Hematopoietic multipotent progenitor cell treated with erythropoietin and hydrocortisone succinate and interleukin-3 and kit ligand, for 15 days (in vitro differentiated cells): ENCODE results near the gene DNAJC11.
"Not testable (repeated sequence)": the region's sequence is repeated elsewhere in the genome, so short reads cannot be mapped to it uniquely, and the experiment has no call there.

Source experiments
- DNase-seq: peaks from one replicate; pipeline ENCODE4 v3.0.0-alpha.2; 2015; ENCODE audit warnings: low spot score

The DNAJC11 gene

DNA sequence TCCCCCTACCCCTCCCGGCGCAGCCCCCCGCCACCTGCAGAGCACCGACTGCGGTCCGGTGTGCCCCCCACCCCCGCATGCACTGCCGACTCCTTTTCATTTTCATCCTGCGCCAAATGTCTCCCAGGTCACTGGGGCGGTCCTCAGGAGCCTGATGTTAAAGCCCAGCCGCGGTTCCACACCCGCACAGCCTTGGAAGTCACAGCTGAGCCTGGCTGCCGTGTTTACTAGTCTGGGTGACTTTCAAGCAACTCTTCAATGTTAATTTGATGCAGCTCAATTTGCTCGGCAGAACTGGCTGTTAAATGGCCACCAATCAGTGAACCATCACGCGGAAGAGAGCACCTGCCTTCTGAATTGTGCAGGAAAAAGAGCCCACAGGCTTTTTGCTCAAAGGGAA is 49.7 kb downstream of the DNAJC11 start:
- DNase-seq = no peak

DNA sequence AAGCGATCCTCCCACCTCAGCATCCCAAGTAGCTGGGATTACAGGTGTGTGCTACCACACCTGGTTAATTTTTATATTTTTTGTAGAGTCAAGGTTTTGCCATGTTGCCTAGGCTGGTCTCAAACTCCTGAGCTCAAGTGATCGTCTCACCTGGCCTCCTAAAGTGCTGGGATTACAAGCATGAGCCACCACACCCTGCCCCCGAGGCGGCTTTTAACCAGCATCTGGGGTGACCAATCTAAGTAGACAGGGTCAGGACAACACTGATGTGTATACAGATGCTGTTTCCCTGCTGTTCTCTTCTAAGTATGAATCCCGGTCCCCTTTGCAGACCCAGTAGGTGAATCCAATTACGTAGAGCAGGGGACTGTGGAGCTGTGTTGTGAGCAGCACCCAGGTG is 53.1 kb downstream of the DNAJC11 start:
- no peak for DNase-seq

DNA sequence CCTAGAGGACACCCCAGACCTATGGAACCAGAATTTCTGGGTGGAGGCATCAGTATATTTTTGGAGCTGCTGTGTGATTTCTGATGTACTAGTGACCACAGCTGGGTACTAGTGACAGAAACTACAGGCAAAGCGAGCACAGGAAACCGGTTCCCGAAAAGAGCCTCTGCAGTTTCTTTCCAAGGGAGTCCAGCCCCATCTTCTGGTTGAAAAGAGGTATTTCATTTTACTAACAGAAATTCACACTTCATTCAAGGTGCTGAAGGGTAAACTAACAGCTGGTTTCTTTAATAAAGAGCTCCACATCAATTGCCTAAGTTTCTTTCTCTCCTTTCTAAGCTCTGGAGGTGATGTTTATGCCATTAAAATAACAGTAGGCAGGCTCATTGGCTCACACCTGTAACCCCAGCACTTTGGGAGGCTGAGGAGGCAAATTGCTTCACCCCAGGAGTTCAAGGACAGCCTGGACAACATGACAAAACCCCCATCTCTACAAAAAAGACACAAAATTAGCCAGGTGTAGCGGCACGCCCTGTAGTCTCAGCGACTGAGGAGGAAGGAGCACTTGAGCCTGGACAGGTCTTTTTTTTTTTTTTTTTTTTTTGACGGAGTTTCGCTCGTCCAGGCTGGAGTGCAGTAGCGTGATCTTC is 55.0 kb downstream of the DNAJC11 start:
- DNase-seq = peak; percentile 76

DNA sequence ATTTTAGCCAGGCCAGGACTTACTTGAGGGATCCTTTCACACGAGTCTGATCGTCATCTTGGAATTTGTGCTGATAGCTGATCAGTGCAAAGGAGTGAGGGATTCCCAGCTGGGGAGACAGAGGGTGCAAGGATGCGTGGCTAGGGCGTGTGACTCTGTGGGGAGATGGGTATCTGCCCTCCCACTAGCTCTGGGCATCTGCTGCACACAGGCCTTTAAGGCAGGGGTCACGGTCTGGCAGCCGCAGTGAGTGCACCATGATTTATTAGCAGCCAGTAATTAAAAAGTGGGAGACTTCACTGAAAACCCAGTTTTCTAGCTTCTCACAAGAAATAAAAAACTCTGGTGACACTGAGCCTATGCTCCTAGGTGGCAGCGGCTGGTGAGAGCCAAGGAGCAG is 56.6 kb downstream of the DNAJC11 start:
- no peak for DNase-seq

DNA sequence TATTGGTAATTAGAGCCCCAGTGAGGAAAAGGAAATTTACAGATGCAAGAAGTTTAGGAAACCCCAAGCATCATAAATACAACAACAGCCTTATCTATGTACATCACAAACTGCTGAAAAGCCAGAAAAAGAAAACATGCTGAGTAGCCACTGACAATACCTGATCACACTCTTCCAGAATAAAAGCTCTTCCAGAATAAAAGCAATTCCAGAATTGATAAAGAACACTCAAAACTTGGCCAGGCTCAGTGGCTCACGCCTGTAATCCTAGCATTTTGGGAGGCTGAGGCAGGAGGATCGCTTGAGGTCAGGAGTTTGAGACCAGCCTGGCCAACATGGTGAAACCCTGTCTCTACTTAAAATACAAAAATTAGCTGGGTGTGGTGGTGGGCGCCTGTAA is 60.7 kb downstream of the DNAJC11 start:
- DNase-seq = not testable (repeated sequence)

DNA sequence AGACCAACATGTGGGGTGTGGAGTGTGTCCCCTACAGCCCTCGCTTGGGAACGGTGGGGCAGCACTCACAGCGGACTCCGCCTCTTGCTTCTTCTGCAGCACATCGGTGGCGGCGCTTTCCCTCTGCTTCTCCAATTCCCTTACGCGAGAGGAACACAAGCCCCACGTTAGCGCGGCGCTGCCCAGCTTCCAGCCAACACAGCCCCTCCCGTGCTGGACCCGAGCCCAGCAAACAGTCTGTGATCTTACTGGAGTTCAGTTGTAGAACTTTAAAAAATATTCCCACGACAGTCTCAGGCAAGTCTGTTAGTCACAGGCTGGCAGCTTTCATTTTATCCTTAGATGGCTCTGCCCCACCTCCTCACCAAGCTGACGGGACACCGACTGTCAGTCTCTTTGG is 63.4 kb downstream of the DNAJC11 start:
- no peak for DNase-seq

DNA sequence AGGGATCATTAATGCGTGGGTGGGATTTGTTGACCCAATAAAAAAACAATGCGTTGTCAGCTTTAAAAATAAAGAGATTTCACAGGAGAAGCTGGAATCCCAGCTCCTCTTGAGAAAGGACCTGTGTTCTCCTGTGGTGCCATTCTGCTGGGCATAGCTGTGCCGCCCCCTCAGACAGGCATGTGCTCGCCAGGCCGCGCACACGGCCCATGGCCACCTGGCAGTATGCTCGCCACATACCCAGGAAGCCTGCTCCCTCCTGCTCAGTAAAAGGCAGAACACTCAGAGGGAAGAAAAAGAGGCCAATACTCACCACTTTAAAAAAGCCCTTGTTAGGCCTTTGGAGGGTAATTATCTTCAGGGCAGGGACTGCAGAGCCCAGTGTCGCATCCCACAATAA is 63.8 kb downstream of the DNAJC11 start:
- DNase-seq = no peak

DNA sequence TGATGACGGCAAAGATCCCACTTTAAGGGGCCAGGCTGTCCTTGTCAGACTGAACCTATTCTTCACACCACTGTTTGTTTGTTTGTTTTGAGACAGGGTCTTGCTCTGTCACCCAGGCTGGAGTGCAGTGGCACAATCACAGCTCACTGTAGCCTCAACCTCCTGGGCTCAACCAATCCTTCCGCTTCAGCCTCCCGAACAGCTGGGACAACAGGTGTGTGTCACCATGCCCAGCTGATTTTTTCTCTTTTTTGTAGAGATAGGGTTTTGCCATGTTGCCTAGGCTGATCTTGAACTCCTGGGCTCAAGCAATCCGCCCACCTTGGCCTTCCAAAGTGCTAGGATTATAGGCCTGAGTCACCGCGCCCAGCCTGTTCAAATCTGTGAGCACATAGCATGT is 64.8 kb downstream of the DNAJC11 start:
- DNase-seq = not testable (repeated sequence)

DNA sequence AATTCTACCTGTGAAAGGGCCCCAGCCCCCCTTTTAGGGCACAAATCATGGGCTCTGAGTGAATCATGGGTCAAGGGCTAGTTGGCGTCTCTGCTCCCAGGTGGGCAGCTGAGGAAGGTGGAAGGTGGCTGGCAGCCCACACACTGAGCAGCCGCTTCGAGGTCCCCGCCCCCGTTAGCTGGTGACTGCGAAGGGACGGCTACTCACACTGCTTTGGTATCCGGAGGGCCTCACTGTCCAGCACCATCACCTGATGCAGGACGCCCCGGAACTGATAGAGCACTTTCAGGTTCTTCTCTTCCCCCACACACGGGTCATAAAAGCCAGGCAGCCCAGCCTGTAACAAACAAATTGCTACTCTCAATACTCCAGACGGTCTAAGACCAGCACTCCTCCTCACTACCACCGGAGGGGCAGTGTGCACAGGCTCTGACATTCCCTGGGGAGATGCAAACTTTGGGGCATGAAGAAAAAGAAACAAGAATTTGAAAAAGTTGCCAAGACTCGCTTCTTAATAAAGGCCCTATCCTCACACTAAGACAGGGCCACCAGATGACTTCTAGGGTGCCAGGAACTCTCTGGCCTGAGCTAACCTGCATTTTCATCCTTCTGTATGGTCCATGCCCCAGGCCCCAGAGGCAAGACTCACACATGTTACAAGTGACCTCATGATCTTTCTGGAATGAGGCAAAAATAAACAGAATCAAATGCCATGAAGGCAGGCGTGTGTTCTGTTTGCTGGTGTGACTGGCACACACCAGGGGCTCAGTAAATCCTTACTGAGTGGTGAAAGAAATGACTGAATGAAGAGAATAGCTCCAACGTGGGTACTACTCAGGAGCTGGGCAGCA is 65.5 kb downstream of the DNAJC11 start:
- no peak for DNase-seq

DNA sequence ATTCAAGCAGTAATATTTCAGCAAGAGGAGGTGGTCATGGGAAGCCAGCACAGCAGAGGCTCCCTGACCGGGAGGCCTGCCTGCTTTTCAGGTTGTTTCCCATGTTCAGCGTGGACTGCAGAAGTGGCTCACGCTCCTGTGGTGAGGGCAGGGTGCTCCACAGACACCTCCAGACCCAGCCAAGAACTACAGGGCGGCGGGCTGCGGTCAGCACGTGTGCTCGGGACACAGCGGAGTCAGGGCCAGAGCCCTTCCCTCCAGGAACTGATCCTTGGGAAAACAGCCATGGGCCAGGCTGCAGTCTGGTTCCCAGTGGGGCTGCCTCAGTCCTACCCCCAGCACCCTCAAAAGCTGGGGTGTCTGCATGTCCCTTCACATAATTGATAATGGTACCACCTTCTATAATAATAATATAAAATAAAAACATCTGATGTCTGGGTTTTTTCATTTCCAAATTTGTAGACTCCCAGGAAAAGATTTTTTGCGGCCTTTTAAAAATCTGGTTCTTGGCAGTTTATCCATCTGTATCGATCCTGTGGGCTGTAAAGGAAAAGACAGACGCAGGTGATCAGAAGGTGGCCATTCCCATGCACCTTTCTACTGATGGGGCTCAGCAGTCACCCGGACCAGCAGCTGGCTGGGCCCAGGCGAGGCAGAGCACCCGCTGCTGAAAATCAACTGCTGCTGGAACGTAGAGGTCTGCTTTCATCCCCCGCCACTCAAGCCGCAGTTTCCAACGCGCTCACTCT is 66.3 kb downstream of the DNAJC11 start:
- no peak for DNase-seq

DNA sequence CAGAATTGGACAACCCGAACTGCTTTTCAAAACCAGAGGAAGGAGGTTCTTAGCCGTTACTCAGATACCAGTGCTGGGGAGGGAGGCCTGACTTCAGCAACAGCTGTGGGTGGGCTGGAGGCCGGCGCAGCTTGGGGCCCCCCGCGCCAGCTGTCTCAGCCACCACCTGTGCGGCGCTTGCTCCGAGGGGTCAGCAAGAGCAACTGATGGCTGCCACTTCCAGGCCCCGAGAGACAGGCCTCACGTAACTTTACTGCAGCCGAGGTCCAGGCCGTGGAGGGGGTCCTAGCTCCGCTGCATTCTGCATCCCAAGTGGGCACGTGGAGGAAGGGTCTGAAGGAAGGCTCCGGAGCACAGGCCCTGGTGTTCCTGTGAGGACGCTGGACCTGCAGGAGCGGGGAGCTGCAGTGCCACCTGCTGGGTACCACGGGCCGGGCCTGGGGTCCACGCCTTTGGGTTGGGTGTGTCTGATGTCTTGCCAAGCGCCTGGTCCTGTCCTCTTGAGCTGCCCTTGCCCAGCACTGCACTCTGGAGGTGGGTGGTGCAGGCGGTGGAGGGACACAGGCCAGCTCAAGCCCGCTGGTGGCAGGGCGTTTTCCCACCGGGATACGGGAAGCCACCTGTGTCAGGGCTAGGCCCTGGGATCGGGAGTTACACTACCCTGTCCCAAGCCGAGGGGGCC is 67.1 kb downstream of the DNAJC11 start:
- DNase-seq = peak; percentile 69

DNA sequence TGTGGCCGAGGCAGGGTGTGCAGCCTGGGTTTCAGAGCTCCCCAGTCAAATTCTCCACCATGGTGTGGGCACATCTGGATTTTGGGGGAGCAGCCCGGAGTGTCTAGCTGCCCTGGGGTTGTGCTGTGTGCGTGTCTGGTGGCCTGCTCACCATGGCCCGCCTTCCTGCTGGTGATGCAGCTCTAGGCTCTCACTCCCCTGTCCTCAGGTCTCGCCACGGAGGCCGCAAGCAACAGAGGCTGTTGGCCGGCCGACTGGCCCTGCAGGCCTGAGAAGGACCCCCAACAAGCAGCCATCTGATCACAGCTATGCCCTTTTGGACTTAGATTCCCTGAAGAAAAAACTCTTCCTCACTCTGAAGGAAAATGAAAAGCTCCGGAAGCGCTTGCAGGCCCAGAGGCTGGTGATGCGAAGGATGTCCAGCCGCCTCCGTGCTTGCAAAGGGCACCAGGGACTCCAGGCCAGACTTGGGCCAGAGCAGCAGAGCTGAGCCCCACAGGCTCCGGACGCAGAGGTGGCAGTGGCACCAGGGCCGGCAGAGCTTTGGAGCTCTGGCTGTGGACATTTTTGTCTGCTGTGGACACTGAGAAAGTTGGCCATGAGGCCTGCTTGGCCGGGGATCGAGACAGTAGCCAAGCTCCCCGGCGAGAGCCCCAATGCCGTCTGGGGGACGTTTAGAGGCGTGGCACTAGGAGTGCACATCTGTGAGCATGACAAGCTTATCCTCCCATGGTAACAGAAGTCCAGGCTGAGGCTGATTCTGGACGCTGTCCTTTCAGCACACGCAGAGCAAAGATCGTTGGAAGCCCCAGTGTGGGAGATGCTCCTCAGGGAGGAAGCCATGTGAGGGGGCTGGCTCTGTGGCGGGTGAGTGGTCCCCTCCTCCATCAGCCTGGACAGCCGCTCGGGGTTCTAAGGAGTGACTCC is 68.8 kb downstream of the DNAJC11 start:
- DNase-seq = no peak

DNA sequence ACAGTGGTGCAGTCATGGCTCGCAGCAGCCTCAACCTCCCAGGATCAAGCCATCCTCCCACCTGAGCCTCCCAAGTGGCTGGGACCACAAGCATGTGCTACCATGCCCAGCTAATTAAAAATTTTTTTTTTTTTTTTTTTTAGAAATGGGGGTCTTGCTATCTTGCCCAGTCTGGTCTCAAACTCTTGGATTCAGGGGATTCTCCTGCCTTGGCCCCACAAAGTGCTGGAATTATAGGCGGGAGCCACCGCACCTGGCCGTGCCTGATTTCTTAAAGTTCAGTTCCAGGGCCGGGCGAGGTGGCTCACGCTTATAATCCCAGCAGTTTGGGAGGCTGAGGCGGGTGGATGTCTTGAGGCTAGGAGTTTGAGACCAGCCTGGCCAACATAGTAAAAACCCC is 70.6 kb downstream of the DNAJC11 start:
- no peak for DNase-seq

DNA sequence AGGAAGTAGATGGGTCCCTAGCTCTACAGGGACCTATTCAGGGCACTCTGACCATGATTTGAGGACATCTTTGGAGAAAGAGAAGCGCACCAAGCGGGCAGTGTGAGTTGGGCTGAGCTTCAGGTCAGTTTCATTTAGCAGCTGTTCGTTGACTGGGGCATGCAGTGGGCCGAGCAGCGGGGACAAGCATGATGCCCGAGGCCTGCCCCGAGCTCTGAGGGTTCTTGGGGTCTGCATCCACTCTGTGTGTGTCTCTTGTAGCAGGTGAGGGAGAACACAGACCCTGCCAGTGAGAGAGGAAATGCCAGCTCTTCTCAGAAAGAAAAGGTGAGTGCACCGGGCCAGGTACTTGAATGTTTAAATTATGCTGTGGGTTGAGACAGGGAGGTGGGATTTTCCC is 71.6 kb downstream of the DNAJC11 start:
- DNase-seq = no peak

DNA sequence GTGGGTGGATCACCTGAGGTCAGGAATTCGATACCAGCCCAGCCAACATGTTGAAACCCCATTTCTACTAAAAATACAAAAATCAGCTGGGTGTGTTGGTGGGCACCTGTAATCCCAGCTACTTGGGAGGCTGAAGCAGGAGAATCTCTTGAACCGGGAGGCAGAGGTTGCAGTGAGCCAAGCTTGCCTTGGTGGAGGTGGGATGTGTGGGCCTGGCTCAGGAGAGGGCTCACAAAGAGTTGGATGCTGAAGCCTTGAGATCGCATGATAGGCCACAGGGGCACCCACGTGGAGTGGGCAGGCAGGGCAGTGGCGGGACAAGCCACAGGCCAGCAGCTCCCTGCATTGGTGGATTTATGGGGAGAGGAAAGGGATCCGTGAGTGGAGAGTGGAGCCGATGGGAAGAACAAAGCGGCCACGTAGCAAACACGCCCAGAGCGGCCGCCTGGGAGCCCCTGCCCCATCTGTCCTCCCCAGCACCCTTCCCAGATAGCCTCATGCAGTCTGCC is 72.6 kb downstream of the DNAJC11 start:
- no peak for DNase-seq

DNA sequence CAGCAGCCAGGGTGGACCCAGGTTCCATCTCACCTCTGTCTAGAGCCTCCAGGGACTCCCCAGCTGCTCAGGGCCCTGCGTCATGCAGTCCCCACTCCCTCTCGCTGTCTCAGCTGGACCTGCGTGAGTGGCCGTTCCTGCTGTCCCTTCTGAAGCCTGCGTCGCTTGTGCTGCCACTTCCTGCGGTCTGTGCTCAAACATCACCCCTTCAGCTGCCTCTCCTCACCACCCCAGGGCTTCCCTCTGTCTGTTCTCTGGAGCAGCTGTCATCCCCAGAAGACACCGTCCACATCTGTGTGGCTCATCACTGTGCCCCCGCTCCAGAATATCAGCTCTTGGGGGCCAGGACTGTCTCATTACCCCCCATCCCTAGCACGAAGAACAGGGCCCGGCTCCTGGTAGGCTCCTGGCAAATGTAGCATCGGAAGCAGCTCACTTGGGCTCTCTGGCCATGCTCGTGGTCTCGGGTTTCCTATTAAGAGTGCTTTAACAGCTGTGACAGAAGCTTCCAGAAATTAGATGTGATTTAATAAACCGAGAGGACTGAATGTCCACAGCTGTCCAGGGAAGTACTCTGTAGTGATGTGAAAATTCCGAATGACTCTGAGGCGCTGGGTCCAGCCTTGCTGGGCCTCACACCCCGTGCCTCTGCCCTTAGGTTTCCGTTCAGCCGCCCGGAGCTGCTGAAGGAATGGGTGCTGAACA is 73.6 kb downstream of the DNAJC11 start:
- DNase-seq = no peak

DNA sequence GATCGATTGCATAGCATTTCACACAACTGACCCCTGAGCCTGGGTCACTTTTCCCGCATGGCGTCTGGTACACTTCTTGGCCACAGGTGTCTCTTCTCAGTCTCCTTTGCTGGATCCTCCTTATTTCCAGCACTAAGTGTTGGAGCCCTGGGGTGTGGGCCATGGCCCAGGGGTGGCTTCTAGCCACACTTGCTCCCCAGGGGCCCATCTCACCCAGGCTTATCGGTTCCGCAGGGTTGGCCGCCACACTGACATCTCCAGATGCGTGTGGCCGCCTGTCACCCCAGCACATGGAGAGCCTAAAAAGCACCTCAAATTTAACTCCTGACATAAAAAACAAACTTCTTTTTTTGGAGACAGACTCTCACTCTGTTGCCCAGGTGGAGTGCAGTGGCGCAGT is 74.6 kb downstream of the DNAJC11 start:
- DNase-seq = no peak

DNA sequence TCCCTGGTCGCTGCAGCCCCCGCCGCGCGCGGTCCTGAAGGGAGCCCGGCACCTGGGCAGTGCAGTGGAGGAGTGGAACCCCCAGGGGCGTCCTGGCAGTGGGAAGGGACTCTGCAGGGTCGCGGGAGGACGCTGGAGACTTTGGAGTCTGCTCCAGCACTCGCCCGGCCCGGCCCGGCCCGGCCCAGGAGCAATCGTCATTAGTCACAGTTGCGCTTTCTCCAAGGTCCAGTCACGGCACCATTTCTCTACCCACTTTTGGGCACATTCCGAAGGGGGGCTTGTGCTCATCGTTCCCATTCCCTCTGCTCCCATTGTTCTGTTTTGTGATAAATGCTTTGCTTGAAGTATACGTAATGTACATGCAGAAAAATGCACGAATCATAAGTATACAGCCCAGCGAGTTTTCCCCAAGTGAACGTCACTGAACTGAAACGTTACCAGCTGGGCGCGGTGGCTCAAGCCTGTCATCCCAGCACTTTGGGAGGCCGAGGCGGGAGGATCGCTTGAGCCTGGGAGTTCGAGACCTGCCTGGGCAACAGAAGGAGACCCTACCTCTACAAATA is 75.9 kb downstream of the DNAJC11 start:
- DNase-seq = peak; percentile 33

DNA sequence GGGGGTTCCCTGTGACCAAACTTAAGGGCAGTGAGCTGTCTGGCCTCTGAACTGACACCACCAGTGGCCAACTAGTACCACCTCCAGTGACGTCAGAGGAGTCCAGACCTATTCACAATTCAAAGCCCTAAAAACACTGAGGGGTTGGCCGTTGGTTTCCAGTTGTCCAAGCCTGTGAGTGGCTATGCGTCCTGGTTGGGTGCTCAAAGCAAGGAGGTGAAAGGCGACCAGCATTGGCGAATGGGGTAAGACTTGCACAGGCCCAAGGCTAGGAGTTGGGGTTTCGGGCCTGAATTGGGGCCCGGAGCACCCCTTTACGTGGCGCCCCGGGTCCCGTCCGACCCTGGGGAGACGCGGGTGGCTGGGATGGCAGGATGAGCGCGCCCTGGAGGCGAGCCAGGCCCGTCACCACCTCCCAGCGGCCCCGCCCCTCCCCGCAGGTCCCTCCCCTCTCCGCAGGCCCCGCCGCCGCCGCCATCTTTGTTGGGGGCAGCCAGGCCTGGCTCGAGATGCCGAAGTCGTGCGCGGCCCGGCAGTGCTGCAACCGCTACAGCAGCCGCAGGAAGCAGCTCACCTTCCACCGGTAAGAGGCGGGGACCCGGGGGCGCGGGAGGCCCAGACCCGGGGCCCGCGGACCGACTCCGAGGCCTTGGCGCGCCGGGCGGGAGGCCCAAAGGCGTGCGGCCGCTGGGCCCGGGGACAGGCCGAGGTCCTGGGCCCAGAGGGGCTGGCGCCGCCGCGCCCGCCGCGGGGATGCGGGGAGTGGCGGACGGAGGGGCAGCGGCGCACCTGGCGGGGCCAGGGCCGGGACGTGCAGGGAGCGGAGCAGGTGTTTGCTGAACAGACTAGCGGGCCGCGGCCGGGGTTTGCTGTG is 76.7 kb downstream of the DNAJC11 start, which contains the start of gene THAP3:
Gene THAP3 (plus strand): TSS at position 159 of the 874 bp plus-strand sequence. CDS start 351 bp downstream, at position 510.
- DNase-seq = peak; percentile 88
